Umbilical cord (tissue), 1 donor: Measurements from ENCODE around the gene CR1L. TPM values are rescaled to one million over a fixed set of nuclear protein-coding genes. Genes with fewer than 3 reads are reported as not detected.

Experiments
- total RNA-seq: library from RNA; depleted of rRNA; stranded (reverse); fragments of >200 nt; gene quantifications from one replicate; pipeline ENCODE4 v1.2.3, GENCODE V29; 2014; ENCODE audit warnings: low replicate concordance; ENCODE audit not compliant: insufficient read depth

Gene CR1L
- total RNA-seq, 1 donor from 2014 or later = not detected

Other genes starting within 250 kb of the CR1L start
- 2.2 TPM for gene CR2, start 190.8 kb upstream of the CR1L start, total RNA-seq
- 10.1 TPM for gene CR1, start 149.0 kb upstream of the CR1L start, total RNA-seq
- gene CD46, start 106.9 kb downstream of the CR1L start, total RNA-seq = 113 TPM